GM12875 (cell line): ENCODE data around the gene ANKRD28.
"Not testable (repeated sequence)": the region's sequence is repeated elsewhere in the genome, so short reads cannot be mapped to it uniquely, and the experiment has no call there.

Source experiments
- H3K4me3 ChIP-seq: one replicate; pipeline ENCODE4 v1.5.1; 2011; ENCODE audit warnings: low read depth, low read length, control low read depth
- TF ChIP-seq, protein P1 (sequence below): IDR thresholded peaks from 2 replicates; pipeline ENCODE4 v1.5.1; 2011; ENCODE audit warnings: low read depth, mild to moderate bottlenecking, control low read depth, inconsistent platforms, low read length, moderate library complexity, borderline replicate concordance; ENCODE audit not compliant: insufficient read depth

Gene ANKRD28

DNA sequence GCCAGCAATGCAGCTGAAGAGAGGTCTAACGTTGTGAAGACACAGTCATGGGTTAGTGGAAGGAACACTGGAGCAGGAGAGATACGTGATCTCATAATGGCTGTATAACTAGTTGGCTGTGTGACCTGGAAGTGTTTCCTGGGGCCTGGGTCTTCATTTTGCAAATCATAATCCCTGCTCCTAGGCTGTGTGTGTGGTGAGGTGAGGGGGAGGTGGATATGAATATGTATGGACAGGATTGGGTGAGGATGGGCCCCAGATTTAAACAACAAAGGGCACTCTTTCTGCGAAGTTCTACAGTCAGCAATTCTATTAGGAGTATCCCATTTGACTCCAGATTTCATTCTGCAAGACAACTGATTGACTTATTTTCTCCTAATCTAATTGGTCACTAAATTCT lies 41.3 kb downstream of the ANKRD28 start:
- TF ChIP-seq, protein P1, sequence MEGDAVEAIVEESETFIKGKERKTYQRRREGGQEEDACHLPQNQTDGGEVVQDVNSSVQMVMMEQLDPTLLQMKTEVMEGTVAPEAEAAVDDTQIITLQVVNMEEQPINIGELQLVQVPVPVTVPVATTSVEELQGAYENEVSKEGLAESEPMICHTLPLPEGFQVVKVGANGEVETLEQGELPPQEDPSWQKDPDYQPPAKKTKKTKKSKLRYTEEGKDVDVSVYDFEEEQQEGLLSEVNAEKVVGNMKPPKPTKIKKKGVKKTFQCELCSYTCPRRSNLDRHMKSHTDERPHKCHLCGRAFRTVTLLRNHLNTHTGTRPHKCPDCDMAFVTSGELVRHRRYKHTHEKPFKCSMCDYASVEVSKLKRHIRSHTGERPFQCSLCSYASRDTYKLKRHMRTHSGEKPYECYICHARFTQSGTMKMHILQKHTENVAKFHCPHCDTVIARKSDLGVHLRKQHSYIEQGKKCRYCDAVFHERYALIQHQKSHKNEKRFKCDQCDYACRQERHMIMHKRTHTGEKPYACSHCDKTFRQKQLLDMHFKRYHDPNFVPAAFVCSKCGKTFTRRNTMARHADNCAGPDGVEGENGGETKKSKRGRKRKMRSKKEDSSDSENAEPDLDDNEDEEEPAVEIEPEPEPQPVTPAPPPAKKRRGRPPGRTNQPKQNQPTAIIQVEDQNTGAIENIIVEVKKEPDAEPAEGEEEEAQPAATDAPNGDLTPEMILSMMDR = no peak
- no peak overlapping the region for H3K4me3 ChIP-seq

DNA sequence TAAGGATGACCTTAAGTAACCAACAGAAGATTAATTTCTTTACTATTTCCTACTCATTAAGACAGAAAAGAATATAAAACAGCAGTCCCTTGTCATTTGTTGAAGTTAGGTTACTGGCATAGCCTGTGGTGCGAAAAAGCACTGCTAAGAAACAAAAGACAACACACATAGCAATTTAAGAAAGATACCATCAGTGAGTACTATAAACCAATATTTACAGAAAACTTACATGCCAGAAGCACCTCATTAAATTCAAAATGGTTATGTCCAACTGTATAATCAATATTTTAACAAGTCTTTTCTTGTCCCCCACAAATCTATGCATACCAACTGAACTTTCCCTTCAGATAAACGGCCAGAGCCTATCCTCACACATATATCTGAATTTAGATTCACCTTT lies 42.0 kb downstream of the ANKRD28 start:
- no peak overlapping the region for H3K4me3 ChIP-seq

DNA sequence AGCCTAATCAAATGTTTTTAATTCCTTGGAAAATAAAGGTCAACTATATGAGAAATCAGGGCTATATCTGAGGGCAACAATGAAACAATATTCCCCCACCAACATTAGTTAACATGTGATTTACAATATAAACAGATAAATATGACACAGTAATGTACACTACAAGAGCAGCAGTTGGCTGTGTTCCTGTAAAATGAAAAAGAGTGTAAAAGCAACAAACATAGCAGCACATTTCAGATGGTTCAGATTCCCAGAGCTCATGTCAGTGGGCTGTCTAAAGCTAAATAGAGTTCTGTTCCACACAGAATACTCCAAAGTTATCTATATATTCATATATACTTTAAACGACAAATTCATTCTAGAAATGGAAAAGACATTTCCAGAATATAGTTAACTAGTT lies 42.6 kb downstream of the ANKRD28 start:
- TF ChIP-seq, protein P1 = no peak
- H3K4me3 ChIP-seq = no peak overlapping the region

More for the DNA sequence above, 42.0 kb downstream of the ANKRD28 start:
- TF ChIP-seq, protein P1 = no peak

DNA sequence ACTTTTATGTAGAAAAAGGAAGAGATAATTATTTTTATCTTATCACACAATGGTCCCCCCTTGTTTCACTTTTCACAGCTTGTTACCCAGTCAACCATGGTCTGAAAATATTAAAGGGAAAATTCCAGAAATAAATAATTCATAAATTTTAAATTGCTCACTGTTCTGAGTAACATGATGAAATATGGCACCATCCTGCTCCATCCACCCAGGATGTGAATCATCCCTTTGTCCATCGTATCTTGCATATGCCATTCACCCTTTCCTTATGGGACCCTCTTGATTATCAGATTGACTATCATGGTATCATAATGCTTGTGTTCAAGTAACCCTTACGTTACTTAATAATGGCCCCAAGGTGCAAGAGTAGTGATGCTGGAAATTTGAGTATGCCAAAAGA lies 43.7 kb downstream of the ANKRD28 start:
- no peak overlapping the region for H3K4me3 ChIP-seq
- TF ChIP-seq, protein P1 = no peak

DNA sequence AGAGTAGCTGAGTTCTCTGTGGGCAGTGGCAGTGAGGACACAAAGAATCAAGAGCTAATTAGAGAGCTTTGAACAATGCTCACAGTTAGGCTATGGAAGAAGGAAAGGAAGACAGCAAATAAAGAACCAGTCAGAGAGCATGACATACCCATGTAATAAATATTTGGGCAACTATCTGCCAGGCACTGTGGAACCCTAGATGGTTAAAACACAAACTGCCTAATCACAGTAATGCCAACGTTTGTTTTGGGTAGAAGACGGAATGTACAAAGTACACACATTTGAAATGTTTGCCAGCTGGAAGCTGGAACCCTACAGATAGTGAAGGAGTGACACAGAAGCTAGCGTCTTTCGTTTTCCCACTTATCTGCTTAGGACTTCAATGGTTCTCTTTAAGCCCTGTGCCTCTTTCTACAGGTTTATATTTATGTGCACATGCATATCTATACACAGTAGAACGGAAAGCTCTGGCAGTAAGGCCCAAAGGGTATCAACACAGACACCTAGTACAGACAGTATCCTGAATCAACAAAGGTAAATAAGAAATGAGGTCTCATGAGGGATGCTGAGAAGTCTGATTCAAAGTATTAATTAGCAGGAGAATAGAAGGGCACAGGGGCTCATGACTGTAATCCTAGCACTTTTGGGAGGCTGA lies 44.6 kb downstream of the ANKRD28 start:
- TF ChIP-seq, protein P1 = no peak
- H3K4me3 ChIP-seq = no peak overlapping the region

DNA sequence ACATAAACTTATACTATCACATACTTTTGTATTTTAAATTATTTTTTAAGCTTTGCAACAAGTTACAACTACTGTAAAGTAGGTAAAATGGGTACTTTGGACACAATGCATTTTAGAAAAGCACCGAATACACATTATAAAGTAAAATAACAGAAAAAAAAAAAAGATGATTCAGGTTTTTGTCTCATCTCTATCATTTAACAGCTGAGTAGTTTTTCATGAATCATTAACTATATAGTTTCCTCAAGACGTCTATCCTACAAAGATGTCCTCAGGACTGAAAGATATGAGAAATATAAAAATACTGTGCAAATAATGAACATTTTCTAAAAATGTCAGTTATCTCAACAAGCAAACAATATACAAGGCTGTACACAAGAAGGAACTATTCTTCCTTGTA lies 46.9 kb downstream of the ANKRD28 start:
- TF ChIP-seq, protein P1 = no peak
- H3K4me3 ChIP-seq = no peak overlapping the region

DNA sequence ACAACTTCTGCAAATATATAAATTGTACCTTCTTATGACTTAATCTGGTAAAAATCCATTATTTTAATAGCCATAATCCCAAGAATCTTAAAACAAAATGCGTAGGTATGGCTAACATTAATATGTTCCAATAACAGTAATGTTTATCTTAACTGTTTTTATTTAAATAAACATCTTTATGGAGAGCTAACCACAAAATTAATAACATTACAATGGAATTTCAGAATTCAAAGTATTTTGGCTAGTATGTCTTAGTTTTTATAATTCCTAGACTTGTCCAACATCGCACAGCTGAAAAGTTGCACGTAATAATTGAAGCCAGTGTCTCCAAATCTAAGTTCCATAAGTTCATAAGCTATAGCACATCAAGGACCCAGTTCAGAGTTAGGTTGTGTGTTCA lies 47.6 kb downstream of the ANKRD28 start:
- TF ChIP-seq, protein P1 = no peak
- no peak overlapping the region for H3K4me3 ChIP-seq

DNA sequence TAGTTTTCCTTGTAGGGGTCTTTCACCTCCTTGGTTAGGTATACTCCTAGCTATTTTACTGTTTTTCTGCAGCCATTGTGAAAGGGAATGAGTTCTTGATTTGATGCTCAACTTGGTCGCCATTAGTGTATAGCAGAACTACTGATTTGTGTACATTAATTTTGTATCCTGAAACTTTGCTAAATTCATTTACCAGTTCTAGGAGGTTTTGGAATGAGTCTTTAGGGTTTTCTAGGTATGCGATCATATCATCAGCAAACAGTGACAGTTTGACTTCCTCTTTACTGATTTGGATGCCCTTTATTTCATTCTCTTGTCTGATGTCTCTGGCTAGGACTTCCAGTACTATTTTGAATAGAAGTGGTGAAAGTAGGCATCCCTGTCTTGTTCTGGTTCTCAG lies 51.9 kb downstream of the ANKRD28 start:
- H3K4me3 ChIP-seq = not testable (repeated sequence)
